Panc1 (cell line): ENCODE results near the gene CCDC85C. TPM values are rescaled to one million over a fixed set of nuclear protein-coding genes. Genes with fewer than 3 reads are reported as not detected.

ENCODE experiments used
- ATAC-seq: fragments of 200-7000 bp; cut with Tn5 transposase; 2 replicates; pipeline ENCODE4 v1.9.1; 2020; ENCODE audit warnings: mild to moderate bottlenecking, moderate library complexity
- BruUV-seq: library from RNA; stranded (reverse); fragments of 400-500 nt; replicated peaks from 2 replicates; lab custom pipeline; 2021; lab: Mats Ljungman, UMichigan
- CTCF ChIA-PET: fragments of 300-600 bp; sonication (Branson Sonifier 250); formaldehyde crosslinking; loops from one replicate; lab custom pipeline; 2022; ENCODE audit warnings: antibody characterized with exemption; lab: Charles Lee
- POLR2A ChIA-PET: fragments of 300-600 bp; sonication (Branson Sonifier 250); formaldehyde crosslinking; loops from one replicate; lab custom pipeline; 2022; ENCODE audit warnings: antibody characterized with exemption; lab: Charles Lee
- DNase-seq: peaks from one replicate; pipeline ENCODE4 v3.0.0-alpha.2; 2010; ENCODE audit warnings: low read depth, low spot score
- H3K27ac ChIP-seq: 2 replicates; pipeline ENCODE4 v1.5.1; 2011; ENCODE audit warnings: mild to moderate bottlenecking, low read length, inconsistent platforms
- H3K27me3 ChIP-seq: fragments of 200-500 bp; sonication (Bioruptor generic); 2 replicates; pipeline ENCODE4 v1.6.0; 2014; ENCODE audit warnings: low read length, inconsistent platforms; ENCODE audit not compliant: control insufficient read depth, insufficient read depth
- H3K36me3 ChIP-seq: fragments of 200-500 bp; sonication (Bioruptor generic); 2 replicates; pipeline ENCODE4 v1.5.1; 2014; ENCODE audit warnings: inconsistent platforms, mild to moderate bottlenecking, low read length, moderate library complexity; ENCODE audit not compliant: control insufficient read depth, insufficient read depth
- H3K4me1 ChIP-seq: 2 replicates; pipeline ENCODE4 v1.5.1; 2011; ENCODE audit warnings: inconsistent platforms, mild to moderate bottlenecking, low read length, moderate library complexity; ENCODE audit not compliant: control insufficient read depth, insufficient read depth
- H3K4me3 ChIP-seq, 2 experiments: 2 replicates each; pipeline ENCODE4 v1.5.1; 2011 to 2012; ENCODE audit warnings: low read depth in 2 of 2, low read length in 2 of 2, mild to moderate bottlenecking in 2 of 2, inconsistent platforms in 1 of 2, moderate library complexity in 1 of 2
- H3K9me3 ChIP-seq: fragments of 200-500 bp; sonication (Bioruptor generic); 2 replicates; pipeline ENCODE4 v1.5.1; 2014; ENCODE audit warnings: low read depth, mild to moderate bottlenecking, inconsistent platforms, low read length, moderate library complexity; ENCODE audit not compliant: control insufficient read depth, insufficient read depth
- CTCF ChIP-seq: fragments of 450-650 bp; IDR thresholded peaks from 2 replicates; pipeline ENCODE4 v1.5.1; 2017; ENCODE audit warnings: mild to moderate bottlenecking
- POLR2AphosphoS5 ChIP-seq: IDR thresholded peaks from 2 replicates; pipeline ENCODE4 v1.6.1; 2012; ENCODE audit warnings: mild to moderate bottlenecking, low read depth, low read length, moderate library complexity
- SIN3A ChIP-seq: IDR thresholded peaks from 2 replicates; pipeline ENCODE4 v1.6.1; 2012; ENCODE audit warnings: low read depth, mild to moderate bottlenecking, low read length, moderate library complexity, borderline replicate concordance; ENCODE audit not compliant: insufficient read depth
- TCF7L2 ChIP-seq: IDR thresholded peaks from 2 replicates; pipeline ENCODE4 v1.6.1; 2011; ENCODE audit warnings: mild to moderate bottlenecking, low read depth, low read length, inconsistent platforms
- in situ Hi-C: cut with HindIII; loops from 2 replicates; pipeline ENCODE4 v1.10.0; 2016; ENCODE audit warnings: low sequenced_read_pairs, low pct_unique_long_range_greater_than_20kb
- intact Hi-C: fragments of 100-400 bp; cut with micrococcal nuclease; formaldehyde crosslinking; loops from one replicate; pipeline ENCODE4 v1.10.0; 2022; ENCODE audit not compliant: unreplicated experiment
- total RNA-seq: library from RNA; stranded (reverse); gene quantifications from one replicate; pipeline ENCODE4 v1.2.1, GENCODE V29; 2021; ENCODE audit not compliant: unreplicated experiment
- TF ChIP-seq, protein P1 (sequence below), 2 experiments: IDR thresholded peaks; 2 replicates each; pipeline ENCODE4 v1.6.1; 2011 to 2012; ENCODE audit warnings: low read depth in 2 of 2, control low read depth in 1 of 2, low read length in 1 of 2, mild to moderate bottlenecking in 1 of 2, moderate library complexity in 1 of 2; ENCODE audit not compliant: insufficient read depth in 1 of 2

Gene CCDC85C
- total RNA-seq, 1 experiment from 2014 or later, result 96.6 TPM

- CTCF ChIA-PET, result no interaction called here
- no peaks in the 10 kb centered on the region for H3K4me1 ChIP-seq
- POLR2A ChIA-PET, result no interaction called here
- ATAC-seq (no peak), DNase-seq (no peak)
- no peak overlapping the region for H3K27ac ChIP-seq
- TF ChIP-seq POLR2AphosphoS5 (no peak), TCF7L2 (no peak), SIN3A (no peak), CTCF (no peak)
- TF ChIP-seq, protein P1, sequence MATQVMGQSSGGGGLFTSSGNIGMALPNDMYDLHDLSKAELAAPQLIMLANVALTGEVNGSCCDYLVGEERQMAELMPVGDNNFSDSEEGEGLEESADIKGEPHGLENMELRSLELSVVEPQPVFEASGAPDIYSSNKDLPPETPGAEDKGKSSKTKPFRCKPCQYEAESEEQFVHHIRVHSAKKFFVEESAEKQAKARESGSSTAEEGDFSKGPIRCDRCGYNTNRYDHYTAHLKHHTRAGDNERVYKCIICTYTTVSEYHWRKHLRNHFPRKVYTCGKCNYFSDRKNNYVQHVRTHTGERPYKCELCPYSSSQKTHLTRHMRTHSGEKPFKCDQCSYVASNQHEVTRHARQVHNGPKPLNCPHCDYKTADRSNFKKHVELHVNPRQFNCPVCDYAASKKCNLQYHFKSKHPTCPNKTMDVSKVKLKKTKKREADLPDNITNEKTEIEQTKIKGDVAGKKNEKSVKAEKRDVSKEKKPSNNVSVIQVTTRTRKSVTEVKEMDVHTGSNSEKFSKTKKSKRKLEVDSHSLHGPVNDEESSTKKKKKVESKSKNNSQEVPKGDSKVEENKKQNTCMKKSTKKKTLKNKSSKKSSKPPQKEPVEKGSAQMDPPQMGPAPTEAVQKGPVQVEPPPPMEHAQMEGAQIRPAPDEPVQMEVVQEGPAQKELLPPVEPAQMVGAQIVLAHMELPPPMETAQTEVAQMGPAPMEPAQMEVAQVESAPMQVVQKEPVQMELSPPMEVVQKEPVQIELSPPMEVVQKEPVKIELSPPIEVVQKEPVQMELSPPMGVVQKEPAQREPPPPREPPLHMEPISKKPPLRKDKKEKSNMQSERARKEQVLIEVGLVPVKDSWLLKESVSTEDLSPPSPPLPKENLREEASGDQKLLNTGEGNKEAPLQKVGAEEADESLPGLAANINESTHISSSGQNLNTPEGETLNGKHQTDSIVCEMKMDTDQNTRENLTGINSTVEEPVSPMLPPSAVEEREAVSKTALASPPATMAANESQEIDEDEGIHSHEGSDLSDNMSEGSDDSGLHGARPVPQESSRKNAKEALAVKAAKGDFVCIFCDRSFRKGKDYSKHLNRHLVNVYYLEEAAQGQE (IDR thresholded peaks at IDR 0.05; ENCODE audit: insufficient read depth in 1 of 2, low read depth in 2 of 2, low read length in 1 of 2), result no peak
- H3K36me3 ChIP-seq, result peaks cover 7% of the 10 kb centered on the region; the same call in 1 of the 2 replicates
- intact Hi-C loops (no loop called here), in situ Hi-C loops (no loop called here)
- no TSS peak for BruUV-seq
- no peaks in the 10 kb centered on the region for H3K9me3 ChIP-seq
- no peaks in the 10 kb centered on the region for H3K27me3 ChIP-seq
- no peak overlapping the region for H3K4me3 ChIP-seq
Observed at GRCh38 chr14:99459481-99460100, 144.4 kb downstream of the CCDC85C start.

GRCh38 chr14:99454246-99454645, 149.8 kb downstream of the CCDC85C start:
- CTCF ChIA-PET, result no interaction called here

More at GRCh38 chr14:99454246-99454645, 149.8 kb downstream of the CCDC85C start:
- Histone ChIP-seq H3K4me1 (no peaks in the 10 kb centered on the region), H3K36me3 (peaks cover 5% of the 10 kb centered on the region; the same call in 1 of the 2 replicates), H3K27me3 (no peaks in the 10 kb centered on the region), H3K4me3 (no peak overlapping the region), H3K27ac (no peak overlapping the region), H3K9me3 (no peaks in the 10 kb centered on the region)
- intact Hi-C loops (no loop called here), in situ Hi-C loops (no loop called here)
- no TSS peak for BruUV-seq
- DNase-seq, result no peak
- POLR2A ChIA-PET, result interaction anchor here (0.5 kb wide), 1 partner anchor 312 kb away, joined by 4 read pairs; no protein-coding TSS in a partner anchor
- no peak for ATAC-seq
- TF ChIP-seq, protein P1 (IDR thresholded peaks at IDR 0.05; ENCODE audit: insufficient read depth in 1 of 2, low read depth in 2 of 2, low read length in 1 of 2), result no peak
- TF ChIP-seq POLR2AphosphoS5 (no peak), SIN3A (no peak), CTCF (no peak), TCF7L2 (no peak)
